MM.1S (cell line): ENCODE measurements around the gene ATP8A1.

Experiments
- DNase-seq: peaks from one replicate; pipeline ENCODE4 v3.0.0-alpha.2; 2015
- H2AFZ ChIP-seq: fragments of 300-600 bp; sonication (generic); 2 replicates; pipeline ENCODE4 v1.6.0; 2016; ENCODE audit warnings: antibody characterized with exemption, low read length
- H3F3A ChIP-seq: fragments of 300-600 bp; sonication (generic); 2 replicates; pipeline ENCODE4 v1.6.1; 2016; ENCODE audit warnings: mild to moderate bottlenecking, antibody characterized with exemption, low read length, moderate library complexity, mixed read lengths; ENCODE audit not compliant: insufficient read depth
- H3K27ac ChIP-seq: fragments of 300-600 bp; sonication (generic); 2 replicates; pipeline ENCODE4 v1.5.1; 2016; ENCODE audit warnings: mild to moderate bottlenecking, low read length
- H3K27me3 ChIP-seq: fragments of 300-600 bp; sonication (generic); replicated peaks from 2 replicates; pipeline ENCODE4 v1.6.0; 2016; ENCODE audit warnings: low read length; ENCODE audit not compliant: insufficient read depth
- H3K36me3 ChIP-seq: fragments of 300-600 bp; sonication (generic); replicated peaks from 2 replicates; pipeline ENCODE4 v1.6.1; 2016; ENCODE audit warnings: mild to moderate bottlenecking, low read length, mixed read lengths; ENCODE audit not compliant: insufficient read depth
- H3K4me1 ChIP-seq: fragments of 300-600 bp; sonication (generic); 2 replicates; pipeline ENCODE4 v1.6.1; 2016; ENCODE audit warnings: low read length, mixed read lengths
- H3K4me2 ChIP-seq: fragments of 300-600 bp; sonication (generic); 2 replicates; pipeline ENCODE4 v1.6.0; 2016; ENCODE audit warnings: low read depth, low read length
- H3K4me3 ChIP-seq: fragments of 300-600 bp; sonication (generic); 2 replicates; pipeline ENCODE4 v1.5.1; 2016; ENCODE audit warnings: low read length, mixed read lengths
- H3K79me2 ChIP-seq: fragments of 300-600 bp; sonication (generic); 2 replicates; pipeline ENCODE4 v1.6.1; 2016; ENCODE audit warnings: mixed run types, low read length, mixed read lengths
- H3K9ac ChIP-seq: fragments of 300-600 bp; sonication (generic); 2 replicates; pipeline ENCODE4 v1.6.1; 2016; ENCODE audit warnings: low read length, mixed read lengths
- H3K9me2 ChIP-seq: fragments of 300-600 bp; sonication (generic); replicated peaks from 2 replicates; pipeline ENCODE4 v1.6.1; 2016; ENCODE audit warnings: mild to moderate bottlenecking, low read length, mixed read lengths; ENCODE audit not compliant: insufficient read depth
- H3K9me3 ChIP-seq: fragments of 300-600 bp; sonication (generic); replicated peaks from 2 replicates; pipeline ENCODE4 v1.6.1; 2016; ENCODE audit warnings: mild to moderate bottlenecking, low read length, mixed read lengths; ENCODE audit not compliant: insufficient read depth
- H4K20me1 ChIP-seq: fragments of 300-600 bp; sonication (generic); 2 replicates; pipeline ENCODE4 v1.6.1; 2016; ENCODE audit warnings: mild to moderate bottlenecking, low read length, moderate library complexity, mixed read lengths; ENCODE audit not compliant: insufficient read depth
- CTCF ChIP-seq: fragments of 300-600 bp; sonication (generic); IDR thresholded peaks from 2 replicates; pipeline ENCODE4 v1.5.1; 2016; ENCODE audit warnings: antibody characterized with exemption, low read length, mixed read lengths
- EZH2 ChIP-seq: fragments of 300-600 bp; sonication (generic); optimal IDR thresholded peaks from 2 replicates; pipeline ENCODE3; 2017; ENCODE audit warnings: low read depth, mild to moderate bottlenecking, antibody characterized with exemption, low read length, mixed read lengths
- EZH2phosphoT487 ChIP-seq: fragments of 300-600 bp; sonication (generic); IDR thresholded peaks from 2 replicates; pipeline ENCODE4 v1.6.1; 2018; ENCODE audit warnings: antibody characterized with exemption, low read length

Gene ATP8A1

GRCh38 chr4:42411803-42412202 lies 245.1 kb downstream of the ATP8A1 start:
- no peak for DNase-seq
- TF ChIP-seq CTCF (no peak), EZH2 (no peak), EZH2phosphoT487 (no peak)
- Histone ChIP-seq H3K4me1 (no peaks in the 10 kb centered on the region), H3K4me2 (no peak overlapping the region), H3K27ac (no peak overlapping the region), H3K9ac (no peak overlapping the region), H3K9me3 (no peaks in the 10 kb centered on the region), H3K4me3 (no peak overlapping the region), H3K36me3 (no peaks in the 10 kb centered on the region), H2AFZ (no peak overlapping the region), H3F3A (no peaks in the 10 kb centered on the region), H3K9me2 (no peaks in the 10 kb centered on the region), H4K20me1 (no peaks in the 10 kb centered on the region), H3K79me2 (no peaks in the 10 kb centered on the region), H3K27me3 (no peaks in the 10 kb centered on the region)

- no peaks in the 10 kb centered on the region for H4K20me1 ChIP-seq
- H3K9me3 ChIP-seq = no peaks in the 10 kb centered on the region
- no peak for DNase-seq
- H3K27me3 ChIP-seq = no peaks in the 10 kb centered on the region
- no peaks in the 10 kb centered on the region for H3K36me3 ChIP-seq
- H3K4me2 ChIP-seq = no peak overlapping the region
- H3K79me2 ChIP-seq = no peaks in the 10 kb centered on the region
- H3K4me1 ChIP-seq = no peaks in the 10 kb centered on the region
- H3K9ac ChIP-seq = no peak overlapping the region
- no peak overlapping the region for H2AFZ ChIP-seq
- no peak overlapping the region for H3K27ac ChIP-seq
- TF ChIP-seq EZH2phosphoT487 (no peak), EZH2 (no peak), CTCF (no peak)
- no peaks in the 10 kb centered on the region for H3F3A ChIP-seq
- H3K9me2 ChIP-seq = no peaks in the 10 kb centered on the region
- no peak overlapping the region for H3K4me3 ChIP-seq
Observed at GRCh38 chr4:42410446-42410845, 246.5 kb downstream of the ATP8A1 start.

GRCh38 chr4:42404001-42404400 lies 252.9 kb downstream of the ATP8A1 start:
- H3K27me3 ChIP-seq = peaks cover 6% of the 10 kb centered on the region
- H3K9ac ChIP-seq = no peak overlapping the region
- H4K20me1 ChIP-seq = no peaks in the 10 kb centered on the region
- no peak overlapping the region for H3K4me2 ChIP-seq
- no peak overlapping the region for H3K27ac ChIP-seq
- DNase-seq = no peak
- no peaks in the 10 kb centered on the region for H3K9me3 ChIP-seq
- TF ChIP-seq EZH2 = no peak
- no peaks in the 10 kb centered on the region for H3K9me2 ChIP-seq
- no peak overlapping the region for H3K4me3 ChIP-seq
- no peaks in the 10 kb centered on the region for H3K4me1 ChIP-seq
- no peaks in the 10 kb centered on the region for H3K36me3 ChIP-seq
- no peak overlapping the region for H2AFZ ChIP-seq
- H3F3A ChIP-seq = no peaks in the 10 kb centered on the region
- H3K79me2 ChIP-seq = no peaks in the 10 kb centered on the region

- Histone ChIP-seq H2AFZ (no peak overlapping the region), H3K9ac (no peak overlapping the region), H3K9me2 (no peaks in the 10 kb centered on the region), H3K4me3 (no peak overlapping the region), H3K4me2 (no peak overlapping the region), H3K27me3 (peaks cover 24% of the 10 kb centered on the region), H3K27ac (no peak overlapping the region), H3K79me2 (no peaks in the 10 kb centered on the region), H3K4me1 (0 out of 2 replicates have a peak, but pooled peaks cover 3% of the 10 kb centered on the region), H3F3A (no peaks in the 10 kb centered on the region), H3K36me3 (no peaks in the 10 kb centered on the region), H3K9me3 (no peaks in the 10 kb centered on the region), H4K20me1 (no peaks in the 10 kb centered on the region)
- TF ChIP-seq EZH2phosphoT487 (no peak), EZH2 (no peak)
- DNase-seq = no peak
Observed at GRCh38 chr4:42401171-42401570, 255.7 kb downstream of the ATP8A1 start.
